Measurements from ENCODE around the gene ZBTB16.
A peak's percentile ranks its signal among the peaks of the same experiment; 100 is the strongest.

Gene ZBTB16

GRCh38 chr11:114172055-114172861, 112.7 kb downstream of the ZBTB16 start:
- DNase-seq: peak in 3 of 6 experiments; percentile 50 to 73 (median 55)

GRCh38 chr11:114172871-114173444, 113.4 kb downstream of the ZBTB16 start:
- peak in 3 of 6 experiments; percentile 50 to 73 (median 73) for DNase-seq

- DNase-seq: no peak
Measured at GRCh38 chr11:114173843-114174242, 114.3 kb downstream of the ZBTB16 start.

DNA sequence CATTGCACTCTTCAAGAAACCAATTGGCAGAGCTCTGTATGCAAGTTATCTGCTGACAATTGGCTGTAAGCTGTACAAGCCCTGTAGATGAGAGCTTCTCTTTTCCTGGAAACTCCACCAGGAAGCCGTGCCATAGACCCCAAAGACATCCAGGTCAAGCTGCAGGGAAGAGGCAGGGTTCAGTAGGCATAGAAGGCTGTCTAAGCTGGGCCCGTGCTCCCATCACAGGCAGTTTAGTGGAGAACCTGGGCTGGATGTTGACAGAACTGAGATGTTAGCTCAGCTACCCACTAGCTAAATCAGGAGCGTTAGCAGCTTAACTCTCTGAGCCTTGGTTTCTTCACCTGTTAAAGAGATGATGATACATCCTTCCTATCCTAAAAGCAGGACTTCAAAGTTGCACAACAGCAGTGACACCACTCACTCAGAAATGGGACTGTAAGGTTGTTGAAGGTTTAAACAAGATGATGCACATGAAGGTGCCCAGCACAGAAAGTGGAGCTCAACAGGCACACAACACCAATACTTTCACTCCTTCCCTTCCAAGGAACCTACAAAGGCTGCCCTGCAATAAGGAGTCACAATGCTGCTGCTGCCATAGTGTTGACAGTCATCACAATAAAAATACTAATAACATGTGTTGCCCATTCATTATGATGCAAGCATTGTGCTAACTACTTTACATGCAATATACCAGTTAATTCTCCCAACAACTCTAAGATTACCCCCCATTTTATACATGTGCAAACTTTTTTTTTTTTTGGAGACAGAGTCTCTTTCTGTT, 115.4 kb downstream of the ZBTB16 start:
- DNase-seq: no peak

DNA sequence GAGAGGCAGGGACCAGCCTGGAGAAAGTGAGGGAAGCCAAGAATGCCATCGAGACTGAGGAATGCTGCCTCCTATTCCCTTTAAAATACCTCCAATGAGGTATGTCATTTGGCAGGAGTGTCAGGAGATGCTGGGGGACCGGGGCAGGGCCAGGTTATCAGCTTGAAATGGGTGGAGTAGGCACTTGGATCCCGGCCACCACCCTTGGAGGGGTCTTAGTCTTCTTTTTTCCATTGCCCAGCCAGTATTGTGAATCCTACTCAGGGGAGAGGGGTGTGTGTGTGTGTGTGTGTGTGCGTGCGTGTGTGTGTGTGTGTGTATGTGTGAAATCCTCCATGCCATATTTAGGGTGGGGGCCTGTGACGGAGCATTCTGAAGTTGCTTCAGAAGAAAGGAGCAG, 116.2 kb downstream of the ZBTB16 start:
- no peak for DNase-seq

GRCh38 chr11:114176321-114176720, 116.8 kb downstream of the ZBTB16 start:
- DNase-seq: no peak

- DNase-seq: no peak
Measured at GRCh38 chr11:114178656-114179055, 119.1 kb downstream of the ZBTB16 start.

DNA sequence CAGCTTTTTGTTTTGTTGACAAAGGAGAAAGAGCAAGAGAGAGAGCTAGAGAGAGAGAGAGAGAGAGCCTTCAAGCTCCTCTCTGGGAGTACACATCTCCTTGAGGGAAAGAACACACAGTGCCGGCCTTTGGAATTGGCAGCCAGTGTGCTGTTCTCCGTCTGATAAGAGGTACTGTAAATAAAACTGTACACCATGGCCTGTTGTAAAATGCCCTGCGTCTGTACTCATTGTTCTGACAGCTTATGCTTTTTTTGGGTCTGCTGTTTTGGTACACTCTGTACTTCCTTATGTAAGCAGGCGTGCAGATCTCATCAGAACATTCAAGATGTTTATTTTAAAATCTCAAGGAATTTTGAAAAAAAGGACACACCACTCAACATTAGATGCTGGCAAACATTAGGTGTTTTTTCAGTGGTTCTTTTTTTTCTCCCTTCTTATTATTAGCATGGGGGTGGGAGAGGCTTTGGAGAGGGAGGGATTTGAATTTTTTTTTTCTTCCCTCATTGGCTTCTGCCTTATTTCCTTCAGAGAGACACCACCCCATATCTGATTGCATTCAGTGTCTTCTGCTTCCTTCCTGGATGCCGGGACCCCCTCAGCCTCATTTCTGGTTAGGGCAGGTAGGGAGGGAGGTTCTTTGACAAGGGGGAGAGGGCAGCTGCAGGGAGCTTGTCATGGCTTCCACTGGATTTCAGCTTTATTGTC, 119.9 kb downstream of the ZBTB16 start:
- peak in 3 of 6 experiments; percentile 28 to 63 (median 54) for DNase-seq

DNA sequence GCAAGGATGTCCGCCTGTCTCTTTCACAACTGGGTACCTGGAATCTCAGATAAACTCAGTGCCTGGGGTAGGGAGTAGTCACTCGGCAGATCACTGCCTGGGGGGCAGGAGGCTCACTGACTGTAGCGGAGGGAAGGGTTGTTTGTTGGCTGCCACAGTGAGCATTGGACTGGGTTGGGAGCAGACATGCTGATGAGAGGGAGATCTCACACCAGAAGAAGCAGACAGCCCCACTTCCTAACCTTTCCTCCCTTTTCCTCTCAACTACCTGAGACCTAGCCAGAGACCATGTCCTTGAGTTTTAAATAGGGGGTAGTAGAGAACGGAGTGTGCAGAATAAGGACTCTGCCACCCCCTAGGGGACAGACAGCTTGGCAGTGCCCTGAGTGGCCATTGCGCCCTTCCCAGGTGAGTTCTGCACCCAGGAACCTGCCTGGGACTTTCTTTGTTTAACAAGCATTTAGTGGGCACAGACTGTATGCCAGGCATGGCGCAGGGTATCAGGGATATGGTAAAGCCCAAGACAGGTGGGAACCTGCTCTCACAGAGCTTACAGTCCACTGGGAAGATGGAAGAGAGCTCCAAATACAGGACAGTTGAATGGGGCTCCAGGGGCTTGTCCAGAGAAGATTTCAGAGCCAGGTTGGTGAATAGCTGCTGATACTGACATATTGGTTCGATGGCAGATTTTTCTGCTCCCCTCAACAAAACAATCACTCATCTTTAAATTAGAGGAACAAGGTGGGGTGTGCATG, 121.0 kb downstream of the ZBTB16 start:
- no peak for DNase-seq

DNA sequence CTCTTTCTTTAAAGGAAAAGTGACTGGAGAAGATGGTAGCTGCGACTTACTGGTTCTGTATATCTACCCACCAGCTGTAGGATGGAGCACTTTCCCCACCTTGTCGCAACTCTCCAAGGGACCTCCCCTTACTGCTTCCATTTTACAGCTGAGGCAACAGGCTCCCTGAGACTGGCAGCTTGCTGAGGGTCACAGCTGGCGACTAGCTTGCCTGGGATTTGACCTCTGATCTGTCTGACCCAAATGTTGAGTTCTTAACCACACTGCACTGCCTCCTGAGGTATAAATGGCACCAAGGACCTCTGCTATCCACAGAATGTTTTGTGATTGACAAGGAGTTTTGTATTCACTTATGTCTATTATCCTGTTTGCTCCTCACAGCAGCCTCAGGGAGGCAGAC, 121.7 kb downstream of the ZBTB16 start:
- no peak for DNase-seq

DNA sequence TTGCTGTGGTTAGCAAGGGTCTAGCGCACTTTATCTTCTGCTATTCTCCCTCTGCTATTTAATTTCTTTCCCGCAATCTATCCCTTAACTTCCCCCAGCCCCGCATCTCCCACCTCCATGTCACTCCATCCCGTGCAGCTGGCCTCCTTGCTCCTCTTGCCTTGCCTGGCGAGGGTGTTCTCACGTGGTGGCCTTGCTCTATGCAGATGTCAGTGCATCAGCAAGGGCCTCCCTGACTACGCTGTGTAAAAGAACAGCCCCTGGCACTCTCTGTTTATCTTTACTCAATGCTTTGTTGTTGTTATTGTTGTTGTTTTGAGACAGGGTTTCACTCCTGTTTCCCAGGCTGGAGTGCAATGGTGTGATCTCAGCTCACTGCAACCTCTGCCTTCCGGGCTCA, 122.2 kb downstream of the ZBTB16 start:
- no peak for DNase-seq

- no peak for DNase-seq
Measured at GRCh38 chr11:114182471-114183043, 123.0 kb downstream of the ZBTB16 start.

DNA sequence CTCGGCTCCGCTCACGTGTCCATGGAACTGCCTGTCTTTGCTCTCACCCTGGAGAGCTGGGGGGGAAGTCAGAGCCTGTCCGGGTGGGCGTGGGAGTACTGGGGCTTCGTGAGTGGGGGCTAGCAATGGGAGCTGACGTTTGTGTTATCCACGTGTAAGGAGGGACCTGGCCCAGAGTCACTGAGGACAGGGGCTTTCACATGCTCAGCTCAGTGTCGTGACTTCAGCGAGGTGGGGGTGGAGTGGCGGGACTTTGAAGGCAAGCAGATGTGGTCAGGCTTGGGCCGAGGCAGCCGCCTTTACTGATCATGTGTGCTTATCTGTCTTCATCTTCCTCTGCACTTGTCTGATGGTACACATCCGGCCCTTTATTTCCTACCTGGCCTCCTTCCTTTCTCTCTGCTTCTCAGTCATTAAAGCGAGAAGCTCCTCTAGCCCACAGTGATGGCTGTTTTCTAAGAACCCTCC, 123.6 kb downstream of the ZBTB16 start:
- DNase-seq: peak in 5 of 6 experiments; percentile 15 to 61 (median 42)

DNA sequence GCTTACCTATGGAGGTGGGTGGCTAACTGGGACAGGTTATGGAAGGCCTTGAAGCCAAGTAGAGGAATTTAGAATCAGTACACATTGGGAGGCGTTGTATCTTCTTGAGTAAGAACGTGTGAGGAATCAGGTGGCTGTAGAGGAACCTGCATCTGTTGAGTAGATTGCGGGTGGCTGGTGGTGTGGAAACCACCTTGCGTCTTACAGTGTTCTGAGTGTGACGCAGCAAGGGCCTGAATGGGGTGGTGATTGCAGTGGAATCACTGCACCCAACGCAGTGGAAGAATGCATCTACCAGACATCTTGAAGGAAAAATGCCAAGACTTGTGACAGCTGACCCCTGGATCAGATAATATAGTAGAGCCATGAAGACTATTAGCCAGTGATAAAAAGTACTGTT, 125.9 kb downstream of the ZBTB16 start:
- no peak for DNase-seq

DNA sequence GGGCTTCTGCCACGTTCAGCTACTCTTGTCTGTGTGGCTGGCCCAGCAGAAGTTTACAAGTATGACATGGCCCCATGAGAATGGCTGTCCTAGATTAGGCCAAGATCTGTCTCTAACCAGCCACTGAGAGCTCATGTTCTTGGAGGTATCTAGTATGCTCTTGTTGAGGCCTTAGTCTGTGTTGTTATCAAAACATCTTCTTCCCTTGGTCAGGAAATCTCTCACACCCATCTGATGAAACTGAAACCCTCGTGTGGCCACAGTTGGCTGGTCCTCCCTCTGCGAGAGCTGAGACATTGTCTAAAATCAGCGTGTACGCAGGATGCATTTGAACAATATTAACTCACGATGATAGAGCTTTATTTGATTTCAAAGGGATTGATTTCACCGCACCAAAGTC, 127.7 kb downstream of the ZBTB16 start:
- no peak for DNase-seq

- no peak for DNase-seq
Measured at GRCh38 chr11:114188851-114189570, 129.5 kb downstream of the ZBTB16 start.

GRCh38 chr11:114190630-114191029, 131.1 kb downstream of the ZBTB16 start:
- DNase-seq: no peak

GRCh38 chr11:114191893-114192292, 132.4 kb downstream of the ZBTB16 start:
- no peak for DNase-seq

GRCh38 chr11:114192841-114193389, 133.4 kb downstream of the ZBTB16 start:
- peak in 1 of 6 experiments; percentile 6 for DNase-seq
